Natural killer cell (primary cell): ENCODE measurements around the gene DMBX1. TPM values are rescaled to one million over a fixed set of nuclear protein-coding genes. Genes with fewer than 3 reads are reported as not detected.

Source experiments
- ATAC-seq, 3 donors: fragments of 150-1000 bp in 2 of 3; fragments of 200-7000 bp in 1 of 3; cut with Tn5 transposase; 1 replicate in 1 of 3; 2 replicates in 2 of 3; pipeline ENCODE4 v1.10.0; 2021; ENCODE audit warnings: mild to moderate bottlenecking in 2 of 3, moderate library complexity in 2 of 3
- DNase-seq, 2 donors: peaks; one replicate each; pipeline versions ENCODE4 v3.0.0 to v3.0.0-alpha.2; 2013 to 2021; ENCODE audit warnings: mixed read lengths in 1 of 2
- H3K27ac ChIP-seq: one replicate; pipeline ENCODE4 v1.5.1; 2013; ENCODE audit warnings: mild to moderate bottlenecking, low read length
- H3K27me3 ChIP-seq: one replicate; pipeline ENCODE4 v1.6.1; 2013; ENCODE audit warnings: low read length; ENCODE audit not compliant: control insufficient read depth, insufficient read depth
- H3K36me3 ChIP-seq: one replicate; pipeline ENCODE4 v1.6.1; 2013; ENCODE audit warnings: low read length; ENCODE audit not compliant: control insufficient read depth, insufficient read depth
- H3K4me1 ChIP-seq: one replicate; pipeline ENCODE4 v1.6.1; 2013; ENCODE audit warnings: low read length; ENCODE audit not compliant: control insufficient read depth, insufficient read depth
- H3K4me3 ChIP-seq: one replicate; pipeline ENCODE4 v1.5.1; 2013; ENCODE audit warnings: low read length
- H3K9me3 ChIP-seq: one replicate; pipeline ENCODE4 v1.6.1; 2013; ENCODE audit warnings: low read length; ENCODE audit not compliant: control insufficient read depth, insufficient read depth
- H3K27ac Mint-ChIP-seq, 2 donors: one replicate each; pipeline ENCODE4 v1.8.0; 2022; ENCODE audit warnings: mild to moderate bottlenecking in 2 of 2, mixed read lengths in 2 of 2, moderate library complexity in 1 of 2
- H3K27me3 Mint-ChIP-seq, 2 donors: one replicate each; pipeline ENCODE4 v1.8.0; 2022; ENCODE audit warnings: low read depth in 2 of 2, mixed read lengths in 2 of 2
- H3K36me3 Mint-ChIP-seq: one replicate; pipeline ENCODE4 v1.8.0; 2022; ENCODE audit warnings: mixed read lengths
- H3K4me1 Mint-ChIP-seq, 2 donors: one replicate each; pipeline ENCODE4 v1.8.0; 2022; ENCODE audit warnings: mixed read lengths in 2 of 2
- H3K4me3 Mint-ChIP-seq: one replicate; pipeline ENCODE4 v1.8.0; 2022; ENCODE audit warnings: mild to moderate bottlenecking, moderate library complexity, mixed read lengths
- H3K9me3 Mint-ChIP-seq, 2 donors: one replicate each; pipeline ENCODE4 v1.8.0; 2022; ENCODE audit warnings: mixed read lengths in 2 of 2
- CTCF ChIP-seq: fragments of 200-600 bp; IDR thresholded peaks from one replicate; pipeline ENCODE4 v1.8.0; 2022; ENCODE audit warnings: antibody characterized with exemption
- WGBS: methylation state at CpG from one replicate; pipeline ENCODE4 v1.1.7; 2013; ENCODE audit warnings: missing lambda C conversion rate; ENCODE audit not compliant: insufficient coverage; 5-methylcytosine and 5-hydroxymethylcytosine counted together
- intact Hi-C: fragments of 100-400 bp; cut with micrococcal nuclease; formaldehyde crosslinking; loops from one replicate; pipeline ENCODE4 v1.14.2; 2022
- total RNA-seq, 4 donors: library from RNA; stranded (reverse); fragments of 120-200 nt in 1 of 4; gene quantifications; one replicate each; pipeline versions ENCODE4 v1.2.3 to v1.2.4, GENCODE V29; 2013 to 2022

The DMBX1 gene
- total RNA-seq, 3 donors from 2014 or later (not counting 1 experiment from before 2014, with no cell fraction given), result not detected

GRCh38 chr1:46450160-46450517 lies 39.5 kb upstream of the DMBX1 start:
- WGBS, result 88% methylated on average over 1 of the region's 1 CpG
- no peak overlapping the region for H3K27ac ChIP-seq
- intact Hi-C loops, result no loop called here

GRCh38 chr1:46451948-46452930 lies 37.4 kb upstream of the DMBX1 start:
- no peak for ATAC-seq
- no peaks in the 10 kb centered on the region for H3K36me3 Mint-ChIP-seq
- H3K4me1 Mint-ChIP-seq, result peaks cover 1 to 15% of the 10 kb centered on the region in 2 donors
- Histone ChIP-seq H3K4me1 (peaks cover 5% of the 10 kb centered on the region), H3K4me3 (no peak overlapping the region), H3K9me3 (no peaks in the 10 kb centered on the region), H3K36me3 (no peaks in the 10 kb centered on the region), H3K27ac (no peak overlapping the region), H3K27me3 (peaks cover 10% of the 10 kb centered on the region)
- intact Hi-C loops, result no loop called here
- no peak for TF ChIP-seq CTCF
- H3K4me3 Mint-ChIP-seq, result no peak overlapping the region
- peaks cover 47 to 62% of the 10 kb centered on the region in 2 donors for H3K27me3 Mint-ChIP-seq
- H3K27ac Mint-ChIP-seq, result no peak overlapping the region
- no peak for DNase-seq
- no peaks in the 10 kb centered on the region for H3K9me3 Mint-ChIP-seq
- WGBS, result 68% methylated on average over 5 of the region's 5 CpGs

More at GRCh38 chr1:46450160-46450517, 39.5 kb upstream of the DMBX1 start:
- DNase-seq (no peak), ATAC-seq (no peak)
- no peak overlapping the region for H3K4me3 Mint-ChIP-seq
- H3K4me3 ChIP-seq, result no peak overlapping the region
- H3K4me1 Mint-ChIP-seq, result peaks cover 6 to 20% of the 10 kb centered on the region in 2 donors
- H3K9me3 ChIP-seq, result no peaks in the 10 kb centered on the region
- no peak for TF ChIP-seq CTCF
- no peaks in the 10 kb centered on the region for H3K9me3 Mint-ChIP-seq
- H3K27me3 ChIP-seq, result peaks cover 13% of the 10 kb centered on the region
- H3K27me3 Mint-ChIP-seq, result peaks cover 58 to 83% of the 10 kb centered on the region in 2 donors
- H3K27ac Mint-ChIP-seq, result no peak overlapping the region
- no peaks in the 10 kb centered on the region for H3K36me3 Mint-ChIP-seq
- peaks cover 5% of the 10 kb centered on the region for H3K4me1 ChIP-seq
- no peaks in the 10 kb centered on the region for H3K36me3 ChIP-seq

GRCh38 chr1:46452931-46453325 lies 36.7 kb upstream of the DMBX1 start:
- H3K27me3 Mint-ChIP-seq, result peaks cover 42 to 56% of the 10 kb centered on the region in 2 donors
- no peak for ATAC-seq
- no peak for TF ChIP-seq CTCF
- Histone ChIP-seq H3K4me3 (no peak overlapping the region), H3K9me3 (no peaks in the 10 kb centered on the region), H3K36me3 (no peaks in the 10 kb centered on the region), H3K27me3 (peaks cover 3% of the 10 kb centered on the region), H3K4me1 (peaks cover 5% of the 10 kb centered on the region), H3K27ac (no peak overlapping the region)
- no peaks in the 10 kb centered on the region for H3K36me3 Mint-ChIP-seq
- H3K9me3 Mint-ChIP-seq, result no peaks in the 10 kb centered on the region
- 72% methylated on average over 14 of the region's 15 CpGs for WGBS
- H3K27ac Mint-ChIP-seq, result no peak overlapping the region
- peaks cover 0 to 9% of the 10 kb centered on the region in 2 donors for H3K4me1 Mint-ChIP-seq
- no peak for DNase-seq
- intact Hi-C loops, result no loop called here
- no peak overlapping the region for H3K4me3 Mint-ChIP-seq
